Endothelial cell of umbilical vein (primary cell): ENCODE data around the gene TES. TPM values are rescaled to one million over a fixed set of nuclear protein-coding genes. Genes with fewer than 3 reads are reported as not detected.

ENCODE experiments used
- BruUV-seq: library from RNA; stranded (reverse); fragments of 400-500 nt; replicated peaks from 2 replicates; lab custom pipeline; 2021; lab: Mats Ljungman, UMichigan
- CTCF ChIA-PET: fragments of 300-600, 350-600 bp; sonication (Branson Sonifier 250); formaldehyde crosslinking; loops from one replicate; lab custom pipeline; 2021; ENCODE audit warnings: antibody characterized with exemption, inconsistent platforms; lab: Charles Lee
- POLR2A ChIA-PET: fragments of 300-600, 350-600 bp; sonication (Branson Sonifier 250); formaldehyde crosslinking; loops from one replicate; lab custom pipeline; 2021; ENCODE audit warnings: antibody characterized with exemption, inconsistent platforms; lab: Charles Lee
- DNase-seq: peaks from one replicate; pipeline ENCODE4 v3.0.0-alpha.2; 2011; ENCODE audit warnings: low read depth, low spot score
- FAIRE-seq: peaks from 2 replicates; lab custom pipeline; 2011; peaks lifted over from hg19 to GRCh38; lab: Jason Lieb, UNC
- H2AFZ ChIP-seq: 2 replicates; pipeline ENCODE4 v1.6.0; 2012; ENCODE audit warnings: low read depth, low read length, control low read depth, inconsistent platforms
- H3K27ac ChIP-seq: 2 replicates; pipeline ENCODE4 v1.5.1; 2011; ENCODE audit warnings: low read depth, mild to moderate bottlenecking, control low read depth, low read length, moderate library complexity; ENCODE audit not compliant: insufficient read depth
- H3K27me3 ChIP-seq, 2 experiments: 2 replicates each; pipeline versions ENCODE4 v1.6.0 to v1.6.1; 2011; ENCODE audit warnings: low read length in 2 of 2, mixed read lengths in 1 of 2; ENCODE audit not compliant: control insufficient read depth in 2 of 2, insufficient read depth in 2 of 2
- H3K36me3 ChIP-seq, 2 experiments: 2 replicates in 1 of 2; 3 replicates in 1 of 2; pipeline ENCODE4 v1.5.1; 2011; ENCODE audit warnings: low read length in 2 of 2, mild to moderate bottlenecking in 1 of 2, moderate library complexity in 1 of 2; ENCODE audit not compliant: control insufficient read depth in 2 of 2, insufficient read depth in 2 of 2; ENCODE audit errors: extremely low read depth in 1 of 2
- H3K4me1 ChIP-seq: 3 replicates; pipeline ENCODE4 v1.5.1; 2011; ENCODE audit warnings: mild to moderate bottlenecking, low read length; ENCODE audit not compliant: control insufficient read depth, insufficient read depth; ENCODE audit errors: extremely low read depth
- H3K4me2 ChIP-seq: 2 replicates; pipeline ENCODE4 v1.6.1; 2011; ENCODE audit warnings: low read length, control low read depth, mixed read lengths; ENCODE audit not compliant: insufficient read depth
- H3K4me3 ChIP-seq, 3 experiments: fragments of 200-600 bp in 1 of 3; sonication (generic), shearing (Covaris generic) in 1 of 3; replicated peaks in 1 of 3; 2 replicates each; pipeline ENCODE4 v1.5.1; 2011 to 2016; ENCODE audit warnings: control low read depth in 3 of 3, low read length in 3 of 3, mild to moderate bottlenecking in 2 of 3, inconsistent platforms in 1 of 3, low read depth in 1 of 3, moderate library complexity in 1 of 3; ENCODE audit not compliant: insufficient read depth in 1 of 3
- H3K79me2 ChIP-seq: 2 replicates; pipeline ENCODE4 v1.6.0; 2012; ENCODE audit warnings: low read length, inconsistent platforms; ENCODE audit not compliant: control insufficient read depth, insufficient read depth
- H3K9ac ChIP-seq: replicated peaks from 2 replicates; pipeline ENCODE3; 2011; ENCODE audit warnings: low read length, control low read depth; ENCODE audit not compliant: insufficient read depth; ENCODE audit errors: extremely low read depth
- H3K9me1 ChIP-seq: replicated peaks from 3 replicates; pipeline ENCODE4 v1.6.0; 2011; ENCODE audit warnings: mild to moderate bottlenecking, low read length; ENCODE audit not compliant: control insufficient read depth, insufficient read depth; ENCODE audit errors: extremely low read depth
- H3K9me3 ChIP-seq: replicated peaks from 2 replicates; pipeline ENCODE4 v1.5.1; 2012; ENCODE audit warnings: low read length, inconsistent platforms; ENCODE audit not compliant: control insufficient read depth, insufficient read depth
- H4K20me1 ChIP-seq: replicated peaks from 2 replicates; pipeline ENCODE3; 2011; ENCODE audit warnings: mild to moderate bottlenecking, low read length; ENCODE audit not compliant: control insufficient read depth, insufficient read depth; ENCODE audit errors: extremely low read depth
- CTCF ChIP-seq, 2 donors: IDR thresholded peaks; 1 replicate in 1 of 2; 2 replicates in 1 of 2; pipeline ENCODE4 v1.5.1; 2011; ENCODE audit warnings: low read length in 2 of 2, mild to moderate bottlenecking in 2 of 2, moderate library complexity in 2 of 2, control low read depth in 1 of 2, inconsistent platforms in 1 of 2, low read depth in 1 of 2; ENCODE audit not compliant: insufficient read depth in 1 of 2; ENCODE audit errors: extremely low read depth in 1 of 2
- EZH2 ChIP-seq: IDR thresholded peaks from 2 replicates; pipeline ENCODE4 v1.6.1; 2012; ENCODE audit warnings: borderline replicate concordance, low read depth, mild to moderate bottlenecking, moderate library complexity, low read length, inconsistent platforms; ENCODE audit not compliant: severe bottlenecking
- FOS ChIP-seq: IDR thresholded peaks from 2 replicates; pipeline ENCODE4 v1.6.1; 2011; ENCODE audit warnings: mild to moderate bottlenecking, low read length, moderate library complexity, borderline replicate concordance; ENCODE audit not compliant: insufficient read depth
- GATA2 ChIP-seq: IDR thresholded peaks from 2 replicates; pipeline ENCODE4 v1.7.0; 2011; ENCODE audit warnings: low read depth, mild to moderate bottlenecking, moderate library complexity, mixed read lengths, low read length; ENCODE audit not compliant: insufficient read length, insufficient read depth
- JUN ChIP-seq: IDR thresholded peaks from 2 replicates; pipeline ENCODE4 v1.6.1; 2011; ENCODE audit warnings: borderline replicate concordance, low read depth; ENCODE audit not compliant: insufficient read length, insufficient read depth
- MYC ChIP-seq: IDR thresholded peaks from one replicate; pipeline ENCODE4 v1.6.1; 2011; ENCODE audit warnings: mild to moderate bottlenecking, low read depth, low read length
- POLR2A ChIP-seq: IDR thresholded peaks from 2 replicates; pipeline ENCODE4 v1.6.1; 2012; ENCODE audit warnings: low read depth, mild to moderate bottlenecking, control low read depth, low read length
- POLR2AphosphoS5 ChIP-seq: IDR thresholded peaks from 2 replicates; pipeline ENCODE4 v1.6.1; 2012; ENCODE audit warnings: low read depth, mild to moderate bottlenecking, control low read depth, low read length, moderate library complexity; ENCODE audit not compliant: insufficient read depth
- dilution Hi-C: fragments of 300-500 bp; cut with MboI; formaldehyde crosslinking; loops from one replicate; pipeline ENCODE4 v1.15.0; 2019; ENCODE audit warnings: low sequenced_read_pairs; ENCODE audit not compliant: extremely low pct_ligation_motif_present
- intact Hi-C: fragments of 100-400 bp; cut with micrococcal nuclease; formaldehyde crosslinking; loops from one replicate; pipeline ENCODE4 v1.10.0; 2022
- polyA plus RNA-seq, 4 experiments: library from polyadenylated mRNA; depleted of rRNA in 3 of 4; stranded (reverse) in 3 of 4; unstranded in 1 of 4; fragments of >200 nt; gene quantifications; 2 replicates each; pipeline versions ENCODE4 v1.2.1 to v1.2.3, GENCODE V29; 2011 to 2012; ENCODE audit warnings: missing spikeins in 1 of 4
- total RNA-seq: library from RNA; stranded (reverse); gene quantifications from 2 replicates; pipeline ENCODE4 v1.2.3, GENCODE V29; 2021
- TF ChIP-seq, protein P1 (sequence below): IDR thresholded peaks from 2 replicates; pipeline ENCODE4 v1.6.1; 2011; ENCODE audit not compliant: insufficient read depth, insufficient read length

TES gene
- total and polyA plus RNA-seq, 2 donors (not counting 3 experiments of a cell fraction or from before 2014, with no cell fraction given) = 35.3 to 50.5 TPM

DNA sequence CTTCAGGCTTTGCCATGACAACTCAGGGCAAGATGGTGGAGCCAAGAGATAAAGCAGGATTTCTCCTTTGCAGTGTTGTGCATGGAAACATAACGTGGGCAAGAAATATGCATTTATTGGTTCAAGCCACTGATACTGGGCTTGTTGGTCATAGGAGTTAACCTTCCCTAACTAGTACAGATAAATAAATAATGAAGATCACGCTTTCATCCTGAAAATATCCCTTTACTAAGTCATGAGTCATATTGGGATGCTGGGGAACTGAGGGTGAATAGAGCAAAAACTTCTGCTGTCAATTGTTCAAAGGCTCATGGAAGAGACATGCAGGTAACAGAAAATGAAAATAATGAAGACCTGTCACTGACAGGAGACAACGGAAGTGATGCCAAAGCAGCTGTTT lies 55.5 kb downstream of the TES start:
- Histone ChIP-seq H3K4me2 (no peak overlapping the region), H4K20me1 (no peaks in the 10 kb centered on the region), H3K4me1 (peaks cover 20% of the 10 kb centered on the region), H3K9me3 (no peaks in the 10 kb centered on the region), H3K36me3 (no peaks in the 10 kb centered on the region), H3K4me3 (no peak overlapping the region), H2AFZ (no peak overlapping the region), H3K27ac (no peak overlapping the region), H3K9me1 (no peaks in the 10 kb centered on the region), H3K79me2 (peaks cover 92% of the 10 kb centered on the region), H3K27me3 (no peaks in the 10 kb centered on the region), H3K9ac (no peak overlapping the region)
- dilution Hi-C loops (loop anchor here (25.0 kb wide), 1 partner anchor 246 kb away; no protein-coding TSS in a partner anchor), intact Hi-C loops (no loop called here)
- DNase-seq (no peak), FAIRE-seq (no peak)
- CTCF ChIA-PET = interaction anchor here (1.2 kb wide), 1 partner anchor 325 kb away, joined by 4 read pairs; no protein-coding TSS in a partner anchor
- TF ChIP-seq CTCF (IDR thresholded peaks at IDR 0.05; ENCODE audit: extremely low read depth in 1 of 2, insufficient read depth in 1 of 2, low read depth in 1 of 2, low read length in 2 of 2) = no peak
- peak; percentile 32 for TF ChIP-seq FOS
- POLR2A ChIA-PET = no interaction called here
- BruUV-seq = no TSS peak

- CTCF ChIA-PET = interaction anchor here (3.4 kb wide), 1 partner anchor 319 kb away, joined by 16 read pairs; no protein-coding TSS in a partner anchor
Measured at GRCh38 chr7:116269466-116269865, 59.1 kb downstream of the TES start.

More at GRCh38 chr7:116269466-116269865, 59.1 kb downstream of the TES start:
- TF ChIP-seq POLR2A = no peak
- no peak for TF ChIP-seq JUN
- TF ChIP-seq, protein P1, sequence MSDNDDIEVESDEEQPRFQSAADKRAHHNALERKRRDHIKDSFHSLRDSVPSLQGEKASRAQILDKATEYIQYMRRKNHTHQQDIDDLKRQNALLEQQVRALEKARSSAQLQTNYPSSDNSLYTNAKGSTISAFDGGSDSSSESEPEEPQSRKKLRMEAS = no peak
- no peak for TF ChIP-seq FOS
- no peak for TF ChIP-seq MYC
- no peak for TF ChIP-seq GATA2
- no peak for TF ChIP-seq CTCF (IDR thresholded peaks at IDR 0.05; ENCODE audit: extremely low read depth in 1 of 2, insufficient read depth in 1 of 2, low read depth in 1 of 2, low read length in 2 of 2)
- TF ChIP-seq POLR2AphosphoS5 = no peak
- TF ChIP-seq EZH2 = no peak
- Histone ChIP-seq H4K20me1 (no peaks in the 10 kb centered on the region), H3K36me3 (no peaks in the 10 kb centered on the region), H3K4me3 (no peak overlapping the region), H3K9me1 (no peaks in the 10 kb centered on the region), H3K27ac (no peak overlapping the region), H3K79me2 (peaks cover 83% of the 10 kb centered on the region), H3K27me3 (no peaks in the 10 kb centered on the region), H3K9me3 (no peaks in the 10 kb centered on the region), H3K4me1 (peaks cover 52% of the 10 kb centered on the region), H3K9ac (no peak overlapping the region), H3K4me2 (no peak overlapping the region), H2AFZ (no peak overlapping the region)
- DNase-seq = no peak
- FAIRE-seq = no peak
- BruUV-seq = no TSS peak
- POLR2A ChIA-PET = no interaction called here
- dilution Hi-C loops (loop anchor here (25.0 kb wide), 1 partner anchor 243 kb away; no protein-coding TSS in a partner anchor), intact Hi-C loops (no loop called here)
